Left forelimb (tissue), 1 donor: ENCODE data around the gene HOXD1.

ENCODE experiments used
- DNase-seq: peaks from one replicate; pipeline ENCODE4 v3.0.0-alpha.2; 2018; ENCODE audit warnings: low spot score

The HOXD1 gene

GRCh38 chr2:176165370-176166050 lies 23.0 kb upstream of the HOXD1 start:
- DNase-seq, result no peak

- DNase-seq, result no peak
These were observed 22.2 kb upstream of the HOXD1 start for GRCh38 chr2:176166272-176166671.

GRCh38 chr2:176167398-176167797 lies 21.1 kb upstream of the HOXD1 start:
- DNase-seq, result no peak

GRCh38 chr2:176169181-176169580 lies 19.3 kb upstream of the HOXD1 start:
- DNase-seq, result no peak

- no peak for DNase-seq
These were observed 18.8 kb upstream of the HOXD1 start for GRCh38 chr2:176169711-176170110.

- DNase-seq, result no peak
These were observed 17.7 kb upstream of the HOXD1 start for GRCh38 chr2:176170602-176171305.

- no peak for DNase-seq
These were observed 17.0 kb upstream of the HOXD1 start for GRCh38 chr2:176171351-176172006.

- DNase-seq, result no peak
These were observed 16.2 kb upstream of the HOXD1 start for GRCh38 chr2:176172007-176172894.

GRCh38 chr2:176172895-176173566 lies 15.4 kb upstream of the HOXD1 start:
- DNase-seq, result no peak

- no peak for DNase-seq
These were observed 14.7 kb upstream of the HOXD1 start for GRCh38 chr2:176173567-176174381.

- DNase-seq, result no peak
These were observed 14.1 kb upstream of the HOXD1 start for GRCh38 chr2:176174382-176174823.

GRCh38 chr2:176174824-176175708 lies 13.4 kb upstream of the HOXD1 start:
- peak; percentile 74 for DNase-seq

GRCh38 chr2:176175709-176176607 lies 12.5 kb upstream of the HOXD1 start:
- DNase-seq, result no peak

- no peak for DNase-seq
These were observed 10.9 kb upstream of the HOXD1 start for GRCh38 chr2:176177580-176178037.

GRCh38 chr2:176178038-176178756 lies 10.3 kb upstream of the HOXD1 start:
- peak; percentile 67 for DNase-seq

- DNase-seq, result no peak
These were observed 9.6 kb upstream of the HOXD1 start for GRCh38 chr2:176178757-176179295.

- DNase-seq, result no peak
These were observed 6.9 kb upstream of the HOXD1 start for GRCh38 chr2:176181551-176181950.
